Limb (tissue), 2 donors: ENCODE results near the gene RHOXF1.
"Not testable (repeated sequence)": the region's sequence is repeated elsewhere in the genome, so short reads cannot be mapped to it uniquely, and the experiment has no call there.

Experiments used
- DNase-seq, 2 donors: peaks; one replicate each; pipeline ENCODE4 v3.0.0-alpha.2; 2016; ENCODE audit errors: extremely low spot score in 2 of 2

The RHOXF1 gene, protein sequence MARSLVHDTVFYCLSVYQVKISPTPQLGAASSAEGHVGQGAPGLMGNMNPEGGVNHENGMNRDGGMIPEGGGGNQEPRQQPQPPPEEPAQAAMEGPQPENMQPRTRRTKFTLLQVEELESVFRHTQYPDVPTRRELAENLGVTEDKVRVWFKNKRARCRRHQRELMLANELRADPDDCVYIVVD

DNA sequence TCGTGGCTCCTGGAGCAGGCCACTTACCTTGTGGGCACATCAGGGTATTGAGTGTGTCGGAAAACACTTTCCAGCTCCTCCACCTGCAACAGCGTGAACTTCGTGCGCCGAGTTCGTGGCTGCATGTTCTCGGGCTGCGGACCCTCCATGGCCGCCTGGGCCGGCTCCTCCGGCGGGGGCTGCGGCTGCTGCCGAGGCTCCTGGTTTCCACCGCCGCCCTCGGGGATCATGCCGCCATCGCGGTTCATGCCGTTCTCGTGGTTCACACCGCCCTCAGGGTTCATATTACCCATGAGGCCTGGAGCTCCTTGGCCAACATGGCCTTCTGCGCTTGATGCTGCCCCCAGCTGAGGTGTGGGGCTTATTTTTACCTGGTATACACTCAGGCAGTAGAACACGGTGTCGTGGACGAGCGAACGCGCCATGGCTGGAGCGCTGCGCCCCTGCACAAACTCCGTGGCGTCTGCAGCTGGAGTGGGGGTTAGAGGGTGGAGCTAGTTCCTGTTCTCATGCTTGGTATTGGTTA is at the start of gene RHOXF1:
RHOXF1 (minus strand) TSS at position 476 of the 526 bp plus-strand sequence; CDS start at position 425, 51 bp downstream.
- DNase-seq, result no peak

DNA sequence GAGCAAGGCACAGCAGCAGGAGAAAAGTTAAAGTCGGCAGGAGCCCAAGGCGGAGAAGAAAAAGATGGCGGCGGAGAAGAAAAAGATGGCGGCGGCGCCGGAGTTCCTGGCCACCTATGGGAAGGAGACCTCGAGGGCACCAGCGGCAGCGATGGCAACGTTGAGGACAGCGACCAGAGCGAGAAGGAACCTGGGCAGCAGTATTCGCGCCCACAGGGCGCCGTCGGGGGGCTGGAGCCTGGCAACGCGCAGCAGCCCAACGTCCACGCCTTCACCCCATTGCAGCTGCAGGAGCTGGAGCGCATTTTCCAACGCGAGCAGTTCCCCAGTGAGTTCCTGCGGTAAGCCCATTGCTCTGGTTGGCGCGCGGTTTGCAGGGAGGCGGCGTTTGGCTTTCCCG is 43.4 kb upstream of the RHOXF1 start:
- not testable (repeated sequence) for DNase-seq

DNA sequence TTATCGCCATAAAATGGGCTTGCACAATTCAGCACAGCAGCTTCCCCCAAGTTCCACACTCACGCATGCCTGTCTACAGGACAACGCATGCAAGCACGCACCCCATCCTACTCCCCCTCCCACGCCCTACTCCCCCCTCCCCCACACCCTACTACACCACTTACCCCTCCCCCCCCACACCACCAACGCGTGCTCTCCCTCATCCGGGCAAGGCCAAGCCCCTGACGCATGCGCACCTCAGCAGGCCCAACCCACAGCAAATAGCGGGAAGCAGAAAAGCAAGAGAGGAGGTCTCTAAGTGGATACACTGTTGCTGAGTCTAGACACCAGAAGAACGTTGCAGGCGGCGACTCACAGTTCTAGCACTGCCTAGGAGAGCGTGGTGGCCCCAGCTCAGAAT is 42.6 kb upstream of the RHOXF1 start, which contains the start of gene RHOXF2:
RHOXF2 (plus strand) TSS at position 301 of the 400 bp plus-strand sequence. CDS start 138 bp downstream, outside the sequence.
- DNase-seq, result not testable (repeated sequence)

DNA sequence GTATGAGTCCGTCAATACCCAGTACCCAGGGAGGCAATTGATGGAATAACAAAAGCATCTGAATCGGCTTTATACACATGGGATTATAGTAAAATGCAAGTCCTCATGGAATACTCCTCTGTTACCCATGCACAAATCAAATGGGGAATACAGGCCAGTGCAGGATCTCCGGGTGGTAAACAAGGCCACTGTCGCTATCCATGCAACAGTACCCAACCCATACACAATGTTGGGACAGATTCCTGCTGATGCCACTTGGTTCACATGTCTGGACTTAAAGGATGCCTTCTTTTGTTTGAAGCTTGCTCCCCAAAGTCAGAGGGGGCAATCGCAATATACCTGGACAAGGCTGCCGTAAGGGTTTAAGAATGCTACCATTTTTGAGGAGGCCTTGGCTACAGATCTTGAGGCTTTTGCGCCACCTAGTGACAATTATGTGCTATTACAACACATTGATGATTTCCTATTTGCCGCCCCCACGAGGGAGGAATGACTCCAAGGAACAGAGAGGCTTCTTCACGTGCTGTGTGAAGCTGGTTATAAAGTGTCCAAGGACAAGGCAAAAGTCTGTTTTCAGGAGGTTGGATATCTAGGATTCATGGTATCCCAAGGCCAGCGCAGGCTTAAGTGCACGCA is 34.5 kb upstream of the RHOXF1 start:
- DNase-seq, result not testable (repeated sequence)

DNA sequence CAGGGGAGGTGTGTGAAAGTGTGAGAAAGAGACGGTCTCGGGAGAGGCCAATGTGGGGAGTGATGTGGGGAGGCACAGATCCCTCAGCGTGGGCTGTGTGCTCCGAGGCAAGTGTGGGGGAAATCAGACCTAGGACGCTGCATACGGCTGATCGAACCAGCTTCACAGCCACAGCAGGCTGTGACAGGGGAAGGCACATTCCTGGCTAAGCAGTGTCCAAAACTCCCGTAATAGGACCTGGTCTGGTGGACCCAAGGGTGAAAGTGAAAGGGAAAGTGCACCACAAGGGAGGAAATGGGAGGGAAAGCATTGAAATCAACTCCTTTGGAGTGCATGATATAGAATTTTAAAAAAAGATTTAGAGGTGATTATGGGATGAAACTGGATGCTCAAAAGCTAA is 31.8 kb upstream of the RHOXF1 start:
- DNase-seq, result no peak

DNA sequence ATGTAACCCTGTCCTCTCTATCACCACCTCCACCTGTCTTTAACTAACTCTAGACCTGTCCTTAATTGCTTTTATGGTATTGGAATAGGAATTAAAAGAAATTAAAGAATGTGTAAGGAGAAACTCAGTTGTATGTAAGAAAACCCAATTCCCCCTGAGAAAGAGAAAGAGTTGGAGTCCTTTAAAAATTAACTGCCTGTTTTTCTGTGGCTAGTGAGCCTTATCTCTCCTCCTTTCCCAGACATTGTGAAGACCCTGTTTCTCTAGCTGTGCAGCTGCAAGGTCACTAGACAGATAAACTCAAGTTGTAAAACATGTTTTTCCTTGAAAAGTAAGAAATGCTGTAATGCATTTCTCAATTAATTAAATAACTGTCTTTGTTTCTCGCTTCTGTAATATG is 30.6 kb upstream of the RHOXF1 start:
- not testable (repeated sequence) for DNase-seq

DNA sequence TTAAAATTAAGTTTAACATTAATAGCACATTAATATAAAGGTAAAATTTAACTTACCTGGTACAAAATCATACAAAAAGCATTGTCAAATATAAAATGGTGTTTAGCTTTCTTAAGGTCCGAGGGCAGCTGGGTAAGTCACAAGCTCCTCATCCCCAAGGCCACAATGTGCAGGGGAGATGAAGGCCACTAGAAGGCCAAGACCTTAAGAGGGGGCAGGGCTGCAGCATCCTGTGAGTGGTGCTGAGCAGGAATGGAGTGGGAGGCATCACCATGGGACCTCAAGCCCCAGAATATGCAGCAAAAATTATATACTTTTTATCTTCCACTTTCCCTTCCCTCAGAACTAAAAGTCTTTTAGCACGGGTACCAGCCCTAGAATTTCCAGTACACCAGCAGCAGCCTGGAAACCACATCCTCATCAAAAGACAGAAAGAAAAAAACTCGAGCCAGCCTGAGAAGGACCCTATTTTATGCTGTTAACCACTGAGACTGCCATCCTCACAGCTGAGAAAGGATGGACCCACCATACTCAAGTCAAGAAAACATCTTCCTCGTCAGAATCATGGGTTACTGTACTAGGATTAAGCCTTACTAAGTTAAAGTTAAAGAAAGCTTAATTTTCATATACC is 29.7 kb upstream of the RHOXF1 start:
- no peak for DNase-seq

DNA sequence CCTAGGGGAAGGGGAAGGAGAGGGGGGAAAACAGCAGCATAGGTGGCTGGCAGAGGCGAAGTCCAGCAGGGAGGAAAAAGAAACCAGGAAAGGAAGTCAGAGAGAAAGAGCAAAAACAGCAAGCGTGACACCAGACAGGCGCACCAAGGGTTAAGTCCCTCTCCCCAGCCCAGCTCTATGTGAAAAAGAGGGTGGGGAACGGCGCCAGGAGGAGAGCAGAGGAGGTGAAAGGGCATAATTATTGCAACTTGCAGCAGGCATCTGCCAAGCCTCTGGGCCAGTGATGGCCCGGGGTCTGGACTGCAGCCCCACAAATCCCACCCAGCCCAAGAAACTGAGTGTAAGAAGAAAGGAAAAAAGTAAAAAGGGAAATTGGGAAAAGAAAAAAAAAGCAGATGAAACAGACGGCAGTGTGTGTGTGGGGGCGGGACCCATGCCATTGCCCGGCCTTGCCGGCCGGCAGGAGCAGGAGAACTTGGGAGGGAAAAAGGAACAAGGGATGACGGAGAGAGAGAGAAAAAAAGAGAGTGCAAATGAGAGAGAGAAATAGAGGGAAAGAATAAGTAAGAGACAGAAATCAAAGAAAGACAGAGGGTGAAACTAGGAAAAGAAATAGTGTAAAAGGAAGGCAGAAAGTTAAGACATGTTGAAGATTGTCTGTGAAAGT is 28.6 kb upstream of the RHOXF1 start:
- DNase-seq, result peak in 1 of 2 donors; percentile 1

DNA sequence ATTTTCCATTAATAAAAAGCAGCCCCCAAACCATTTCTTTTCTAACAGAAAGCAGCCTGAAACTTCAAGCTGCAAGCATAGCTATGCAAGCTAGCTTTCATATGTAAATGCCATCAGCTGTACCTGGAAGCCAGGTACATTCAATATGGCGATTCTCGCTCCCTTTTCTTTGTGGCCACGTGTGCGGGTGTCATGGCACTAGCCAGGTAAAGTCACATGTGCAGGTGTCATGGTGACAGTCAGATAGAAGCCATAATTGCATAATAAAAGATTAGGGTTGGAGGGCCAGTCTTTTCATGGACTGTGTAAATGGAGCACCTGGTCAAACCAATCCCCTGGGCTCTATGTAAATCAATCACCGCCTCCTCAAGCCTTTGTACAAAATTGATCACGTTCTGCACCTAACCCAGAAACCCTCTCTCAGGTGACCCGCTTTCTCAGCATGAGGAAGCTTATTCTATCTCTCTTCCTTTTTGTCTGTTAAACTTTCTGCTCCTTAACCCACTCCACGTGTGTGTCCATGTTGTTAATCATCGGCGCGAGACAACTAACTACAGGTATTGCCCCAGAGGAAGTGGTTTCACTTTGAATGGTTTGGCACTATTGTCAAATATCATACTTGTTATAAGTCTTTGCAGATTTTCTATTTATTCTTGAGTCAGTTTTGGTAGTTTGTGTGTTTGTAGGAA is 24.7 kb upstream of the RHOXF1 start:
- DNase-seq, result no peak

DNA sequence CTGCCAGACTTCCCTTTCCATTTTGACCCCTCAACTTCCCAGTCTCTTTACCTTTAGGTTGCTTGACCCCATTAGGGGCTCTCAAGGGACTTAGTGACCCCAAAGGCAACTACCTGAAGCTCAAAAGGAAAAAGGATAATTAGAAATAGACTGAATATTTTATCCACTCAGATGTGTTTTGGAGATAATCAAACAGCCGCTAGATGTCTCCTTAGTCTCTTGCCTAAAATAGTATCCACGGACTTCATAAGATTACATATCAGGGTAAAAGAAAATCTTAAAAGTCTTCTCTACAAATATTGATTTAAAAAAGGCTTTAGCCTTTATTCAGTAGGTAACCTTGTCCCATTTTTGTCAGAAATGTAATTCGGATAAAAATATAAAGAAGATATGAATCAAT is 21.7 kb upstream of the RHOXF1 start:
- DNase-seq, result no peak

DNA sequence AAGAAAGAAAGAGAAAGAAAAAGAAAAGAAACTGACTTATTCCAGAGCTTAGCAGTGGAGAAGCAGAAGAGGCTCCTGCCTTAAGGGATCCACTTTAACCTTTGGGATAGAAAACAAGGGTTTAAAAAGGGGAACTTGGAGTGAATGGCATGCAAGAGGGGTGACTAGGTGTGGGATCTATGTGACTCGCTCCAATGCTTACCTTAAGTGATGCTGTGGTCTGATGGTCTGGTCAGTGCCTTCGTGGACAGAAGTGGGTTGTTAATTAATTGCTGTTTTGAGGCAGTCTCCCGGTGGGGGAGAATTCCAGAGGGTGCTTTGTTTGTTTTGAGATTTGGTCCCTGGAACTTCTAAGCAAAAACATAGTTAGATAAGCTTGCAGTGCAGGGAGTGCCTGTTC is 21.1 kb upstream of the RHOXF1 start:
- DNase-seq, result no peak

DNA sequence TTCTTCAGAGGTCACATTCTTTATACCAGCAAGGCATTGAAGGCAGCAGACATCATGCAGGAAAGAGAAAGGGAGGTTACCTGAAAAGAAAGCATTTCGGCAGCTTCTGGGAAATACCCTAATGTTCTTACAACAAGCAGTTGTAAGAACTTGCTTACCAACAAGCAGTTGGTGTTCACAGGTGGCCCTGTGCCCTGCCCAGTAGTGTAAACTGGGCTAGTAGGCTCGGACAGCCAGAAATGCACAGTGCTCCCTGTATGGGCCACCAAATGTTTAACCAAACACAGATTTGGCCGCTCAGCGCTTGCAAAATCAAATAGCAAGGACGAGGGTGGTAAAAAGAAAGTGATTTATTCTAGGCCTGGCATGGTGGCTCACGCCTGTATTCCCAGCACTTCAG is 20.4 kb upstream of the RHOXF1 start:
- no peak for DNase-seq

DNA sequence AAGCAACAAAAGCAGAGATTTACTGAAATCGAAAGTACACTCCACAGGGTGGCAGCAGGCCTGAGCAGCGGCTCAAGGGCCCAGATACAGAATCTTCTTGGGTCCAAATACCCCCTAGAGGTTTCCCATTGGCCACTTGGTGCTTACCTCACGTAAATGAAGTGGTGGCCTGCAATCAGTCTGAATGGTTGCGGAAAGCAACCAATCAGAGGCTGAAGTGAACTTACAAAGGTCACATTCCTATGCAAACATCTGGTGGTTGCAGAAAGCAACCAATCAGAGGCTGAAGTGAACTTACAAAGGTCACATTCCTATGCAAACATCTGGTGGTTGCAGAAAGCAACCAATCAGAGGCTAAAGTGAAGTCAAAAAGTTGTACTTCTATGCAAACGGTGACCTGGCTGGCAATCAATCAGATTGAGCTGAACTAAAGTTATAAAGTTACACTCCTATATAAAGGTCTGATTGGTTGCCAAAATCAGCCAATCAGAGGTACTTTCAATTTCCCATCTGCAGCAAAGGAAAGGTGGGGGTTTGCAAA is 12.7 kb upstream of the RHOXF1 start:
- DNase-seq, result not testable (repeated sequence)

DNA sequence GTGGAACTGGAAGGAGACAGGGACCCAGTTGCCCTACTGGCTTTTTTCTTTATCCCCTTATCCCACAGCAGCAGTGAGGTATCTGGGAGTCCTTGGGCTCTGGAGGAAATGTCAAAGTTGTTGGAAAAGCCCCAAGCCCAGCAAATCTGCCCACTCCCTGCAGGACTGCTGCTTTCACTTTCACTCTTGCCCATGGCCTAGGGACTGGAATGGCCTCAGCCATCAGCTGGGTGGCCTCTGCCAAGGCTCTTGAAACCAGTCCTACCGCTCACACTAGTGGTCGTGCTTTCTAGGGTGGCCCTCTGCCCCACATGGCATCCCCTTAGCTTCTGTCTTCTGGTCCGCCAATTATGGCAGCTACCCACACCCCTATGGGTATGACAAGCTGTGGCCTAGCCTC is 9.7 kb upstream of the RHOXF1 start:
- DNase-seq, result no peak

DNA sequence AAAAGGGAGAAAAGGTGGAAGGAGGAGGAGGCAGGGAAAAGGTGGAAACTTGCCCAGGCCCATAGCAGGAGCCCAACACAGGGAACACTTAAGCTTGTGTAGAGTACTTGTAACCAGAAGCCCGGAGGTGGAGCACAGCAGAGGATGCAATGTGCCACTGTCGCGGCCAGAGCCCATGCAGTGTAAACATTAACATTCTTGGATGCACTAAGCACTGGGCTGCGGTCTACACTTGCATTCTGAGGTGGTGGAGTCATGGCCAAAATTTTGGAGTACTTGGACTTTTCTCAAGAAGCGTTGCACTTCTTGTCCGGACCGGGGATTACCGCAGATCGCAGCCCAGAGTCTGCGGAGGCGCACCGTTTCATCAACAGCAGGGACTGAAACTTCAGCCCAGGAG is 4.5 kb upstream of the RHOXF1 start:
- no peak for DNase-seq

DNA sequence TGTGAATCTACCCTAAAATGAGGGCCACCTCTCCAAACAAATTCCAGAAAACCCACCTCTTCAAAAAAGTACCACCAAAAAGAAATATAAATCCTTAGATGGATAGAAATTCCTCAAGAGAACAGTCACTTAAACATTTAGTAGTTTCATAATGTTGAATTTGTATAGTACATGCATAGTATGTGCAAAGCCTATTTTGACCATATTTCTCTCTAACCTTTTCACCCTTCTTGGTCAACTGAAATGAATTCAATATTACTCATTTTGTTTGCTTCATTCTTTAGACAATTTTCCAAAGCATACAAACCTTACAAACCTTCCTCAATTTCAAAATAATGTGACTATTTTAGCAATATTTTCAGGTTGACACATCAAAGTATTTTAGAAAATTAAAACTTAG is 4.1 kb downstream of the RHOXF1 start:
- DNase-seq, result no peak

DNA sequence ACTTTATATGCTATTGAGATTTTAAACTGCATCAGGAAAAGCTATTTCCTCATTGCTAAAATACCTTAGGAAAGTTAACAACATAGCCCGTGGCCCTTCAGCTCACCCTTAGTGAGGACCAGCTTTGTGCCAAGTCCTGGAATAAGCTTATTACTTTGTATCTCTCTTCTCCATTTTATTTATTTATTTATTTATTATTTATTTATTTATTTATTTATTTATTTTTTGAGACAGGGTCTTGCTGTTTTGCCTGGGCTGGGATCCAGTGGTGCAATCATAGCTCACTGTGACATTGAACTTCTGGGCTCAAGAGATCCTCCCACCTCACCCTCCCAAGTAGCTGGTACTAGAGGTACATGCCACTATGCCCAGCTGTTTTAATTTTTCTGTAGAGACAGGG is 6.3 kb downstream of the RHOXF1 start:
- DNase-seq, result no peak

DNA sequence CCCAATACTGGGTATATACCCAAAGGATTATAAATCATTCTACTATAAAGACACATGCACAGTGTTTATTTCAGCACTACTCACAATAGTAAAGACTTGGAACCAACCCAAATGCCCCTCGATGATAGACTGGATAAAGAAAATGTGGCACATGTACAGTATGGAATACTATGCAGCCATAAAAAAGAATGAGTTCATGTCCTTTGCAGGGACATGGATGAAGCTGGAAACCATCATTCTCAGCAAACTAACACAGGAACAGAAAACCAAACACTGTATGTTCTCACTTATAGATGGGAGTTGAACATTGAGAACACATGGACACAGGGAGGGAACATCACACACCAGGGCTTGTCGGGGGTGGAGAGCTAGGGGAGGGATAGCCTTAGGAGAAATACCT is 11.0 kb downstream of the RHOXF1 start:
- DNase-seq, result not testable (repeated sequence)

DNA sequence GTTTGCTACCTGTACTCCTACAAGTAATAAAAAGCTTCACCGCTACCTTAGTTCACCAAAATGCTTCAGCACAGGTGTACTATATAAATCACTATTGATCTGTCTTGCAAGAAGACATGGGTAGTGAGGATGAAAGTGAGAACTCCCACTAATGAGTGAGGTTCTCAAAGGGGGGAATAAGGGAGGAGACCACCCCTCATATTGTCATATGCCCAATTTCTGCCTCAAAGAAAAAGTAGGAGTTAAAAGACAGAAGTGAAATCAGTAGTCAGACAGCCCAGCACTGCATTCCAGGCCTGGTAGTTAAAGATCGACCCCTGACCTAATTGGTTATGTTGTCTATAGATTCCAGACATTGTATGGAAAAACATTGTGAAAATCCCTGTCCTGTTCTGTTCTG is 14.7 kb downstream of the RHOXF1 start:
- DNase-seq, result not testable (repeated sequence)

DNA sequence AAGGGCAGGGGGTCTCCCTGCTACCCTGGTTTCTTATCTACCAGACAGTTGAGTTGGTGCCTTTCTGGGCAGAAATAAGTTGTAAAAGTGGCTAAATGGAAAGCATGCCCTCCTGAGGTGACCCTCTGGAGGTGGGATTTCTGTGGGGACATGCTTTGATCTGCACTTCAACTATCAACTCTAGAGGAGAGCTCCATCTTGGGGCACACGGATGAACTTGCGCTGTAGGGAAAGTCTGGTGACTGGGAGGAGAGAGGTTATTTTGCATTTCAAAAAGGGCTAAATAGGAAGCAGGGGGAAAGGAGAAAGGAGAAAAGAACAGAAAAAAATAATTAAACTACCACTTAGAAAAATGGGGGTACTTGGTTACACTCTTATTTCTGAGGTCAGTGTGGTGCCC is 25.5 kb downstream of the RHOXF1 start:
- no peak for DNase-seq
